OCI-LY1 (cell line): ENCODE results near the gene AGRP.

Experiments
- H2AFZ ChIP-seq: fragments of 200-600 bp; sonication (generic), shearing (Covaris generic); 2 replicates; pipeline ENCODE4 v1.6.0; 2014; ENCODE audit warnings: antibody characterized with exemption, mild to moderate bottlenecking, low read length
- H3F3A ChIP-seq: fragments of 200-600 bp; sonication (generic), shearing (Covaris generic); 2 replicates; pipeline ENCODE4 v1.6.0; 2014; ENCODE audit warnings: mild to moderate bottlenecking, antibody characterized with exemption, low read length, moderate library complexity; ENCODE audit not compliant: insufficient read depth
- H3K27ac ChIP-seq: fragments of 200-600 bp; sonication (generic); 2 replicates; pipeline ENCODE4 v1.5.1; 2014; ENCODE audit warnings: low read length, mixed run types, mild to moderate bottlenecking, low read depth; ENCODE audit not compliant: poor library complexity, severe bottlenecking
- H3K27me3 ChIP-seq: fragments of 200-600 bp; sonication (generic); 2 replicates; pipeline ENCODE4 v1.6.0; 2014; ENCODE audit warnings: antibody characterized with exemption, mild to moderate bottlenecking, low read length, moderate library complexity; ENCODE audit not compliant: insufficient read depth
- H3K36me3 ChIP-seq: fragments of 200-600 bp; sonication (generic); 2 replicates; pipeline ENCODE4 v1.6.1; 2014; ENCODE audit warnings: mild to moderate bottlenecking, antibody characterized with exemption, low read length, moderate library complexity, mixed read lengths; ENCODE audit not compliant: insufficient read depth
- H3K4me1 ChIP-seq: fragments of 200-600 bp; sonication (generic); 2 replicates; pipeline ENCODE4 v1.5.1; 2014; ENCODE audit warnings: mild to moderate bottlenecking, low read length, moderate library complexity; ENCODE audit not compliant: insufficient read depth, severe bottlenecking
- H3K4me2 ChIP-seq: fragments of 200-600 bp; sonication (generic), shearing (Covaris generic); 2 replicates; pipeline ENCODE4 v1.6.1; 2014; ENCODE audit warnings: low read length
- H3K4me3 ChIP-seq: fragments of 200-600 bp; sonication (generic); 2 replicates; pipeline ENCODE4 v1.5.1; 2014; ENCODE audit warnings: low read length, low read depth, mild to moderate bottlenecking, mixed read lengths; ENCODE audit not compliant: poor library complexity, severe bottlenecking
- H3K79me2 ChIP-seq: fragments of 200-600 bp; shearing (Covaris generic); 2 replicates; pipeline ENCODE4 v1.6.1; 2016; ENCODE audit warnings: mixed run types, low read length, mixed read lengths; ENCODE audit not compliant: insufficient read depth
- H3K9ac ChIP-seq: fragments of 200-600 bp; sonication (generic), shearing (Covaris generic); 2 replicates; pipeline ENCODE4 v1.6.1; 2014; ENCODE audit warnings: mild to moderate bottlenecking, low read length, mixed read lengths
- H3K9me2 ChIP-seq: fragments of 200-600 bp; sonication (generic), shearing (Covaris generic); 2 replicates; pipeline ENCODE4 v1.6.1; 2014; ENCODE audit warnings: low read depth, mild to moderate bottlenecking, low read length, mixed read lengths
- H3K9me3 ChIP-seq: fragments of 200-600 bp; shearing (Covaris generic); 2 replicates; pipeline ENCODE4 v1.6.1; 2014; ENCODE audit warnings: low read length, mixed read lengths
- H4K20me1 ChIP-seq: fragments of 200-600 bp; sonication (generic), shearing (Covaris generic); 2 replicates; pipeline ENCODE4 v1.6.0; 2016; ENCODE audit warnings: mild to moderate bottlenecking, low read length; ENCODE audit not compliant: insufficient read depth
- EZH2 ChIP-seq: fragments of 200-600 bp; sonication (generic), shearing (Covaris generic); IDR thresholded peaks from 2 replicates; pipeline ENCODE4 v1.8.0; 2017; ENCODE audit warnings: borderline replicate concordance, mixed run types, mild to moderate bottlenecking, antibody characterized with exemption, low read length, moderate library complexity, mixed read lengths
- TF ChIP-seq, protein P1 (sequence below): fragments of 200-600 bp; sonication (generic), shearing (Covaris generic); IDR thresholded peaks from 2 replicates; pipeline ENCODE4 v1.5.1; 2017; ENCODE audit warnings: mild to moderate bottlenecking, antibody characterized with exemption, low read length, moderate library complexity, mixed read lengths

Gene AGRP

GRCh38 chr16:67468731-67469130 lies 14.6 kb downstream of the AGRP start:
- Histone ChIP-seq H3F3A (no peaks in the 10 kb centered on the region), H3K27ac (no peak overlapping the region), H3K4me1 (no peaks in the 10 kb centered on the region), H4K20me1 (no peaks in the 10 kb centered on the region; the same call in 1 of the 2 replicates), H3K36me3 (no peaks in the 10 kb centered on the region; the same call in 1 of the 2 replicates), H3K9me3 (no peaks in the 10 kb centered on the region), H3K9me2 (no peaks in the 10 kb centered on the region), H3K27me3 (no peaks in the 10 kb centered on the region), H3K4me3 (no peak overlapping the region), H3K4me2 (no peak overlapping the region), H3K9ac (no peak overlapping the region), H3K79me2 (peaks cover 46% of the 10 kb centered on the region), H2AFZ (no peak overlapping the region)
- no peak for TF ChIP-seq EZH2
- TF ChIP-seq, protein P1, sequence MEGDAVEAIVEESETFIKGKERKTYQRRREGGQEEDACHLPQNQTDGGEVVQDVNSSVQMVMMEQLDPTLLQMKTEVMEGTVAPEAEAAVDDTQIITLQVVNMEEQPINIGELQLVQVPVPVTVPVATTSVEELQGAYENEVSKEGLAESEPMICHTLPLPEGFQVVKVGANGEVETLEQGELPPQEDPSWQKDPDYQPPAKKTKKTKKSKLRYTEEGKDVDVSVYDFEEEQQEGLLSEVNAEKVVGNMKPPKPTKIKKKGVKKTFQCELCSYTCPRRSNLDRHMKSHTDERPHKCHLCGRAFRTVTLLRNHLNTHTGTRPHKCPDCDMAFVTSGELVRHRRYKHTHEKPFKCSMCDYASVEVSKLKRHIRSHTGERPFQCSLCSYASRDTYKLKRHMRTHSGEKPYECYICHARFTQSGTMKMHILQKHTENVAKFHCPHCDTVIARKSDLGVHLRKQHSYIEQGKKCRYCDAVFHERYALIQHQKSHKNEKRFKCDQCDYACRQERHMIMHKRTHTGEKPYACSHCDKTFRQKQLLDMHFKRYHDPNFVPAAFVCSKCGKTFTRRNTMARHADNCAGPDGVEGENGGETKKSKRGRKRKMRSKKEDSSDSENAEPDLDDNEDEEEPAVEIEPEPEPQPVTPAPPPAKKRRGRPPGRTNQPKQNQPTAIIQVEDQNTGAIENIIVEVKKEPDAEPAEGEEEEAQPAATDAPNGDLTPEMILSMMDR: no peak

GRCh38 chr16:67466581-67466980 lies 16.8 kb downstream of the AGRP start:
- H3K27me3 ChIP-seq: no peaks in the 10 kb centered on the region
- H3K27ac ChIP-seq: no peak overlapping the region
- no peaks in the 10 kb centered on the region for H3K9me3 ChIP-seq
- H3K4me1 ChIP-seq: no peaks in the 10 kb centered on the region
- no peaks in the 10 kb centered on the region for H3F3A ChIP-seq
- no peaks in the 10 kb centered on the region; the same call in 1 of the 2 replicates for H3K36me3 ChIP-seq
- no peak overlapping the region for H3K4me3 ChIP-seq
- H3K4me2 ChIP-seq: no peak overlapping the region
- no peak overlapping the region for H3K9ac ChIP-seq
- H2AFZ ChIP-seq: no peak overlapping the region
- no peaks in the 10 kb centered on the region for H3K9me2 ChIP-seq
- H4K20me1 ChIP-seq: no peaks in the 10 kb centered on the region; the same call in 1 of the 2 replicates
- H3K79me2 ChIP-seq: peaks cover 32% of the 10 kb centered on the region
- TF ChIP-seq EZH2: no peak
- TF ChIP-seq, protein P1: no peak

- H3K9ac ChIP-seq: no peak overlapping the region
- peaks cover 12% of the 10 kb centered on the region for H3K79me2 ChIP-seq
- H4K20me1 ChIP-seq: no peaks in the 10 kb centered on the region; the same call in 1 of the 2 replicates
Measured at GRCh38 chr16:67464565-67464964, 18.8 kb downstream of the AGRP start.

More at GRCh38 chr16:67464565-67464964, 18.8 kb downstream of the AGRP start:
- Histone ChIP-seq H3K4me1 (no peaks in the 10 kb centered on the region), H2AFZ (no peak overlapping the region), H3K27me3 (no peaks in the 10 kb centered on the region), H3K4me2 (no peak overlapping the region), H3K27ac (no peak overlapping the region), H3K9me3 (no peaks in the 10 kb centered on the region), H3K36me3 (no peaks in the 10 kb centered on the region; the same call in 1 of the 2 replicates), H3K4me3 (no peak overlapping the region), H3K9me2 (no peaks in the 10 kb centered on the region), H3F3A (no peaks in the 10 kb centered on the region)
- TF ChIP-seq, protein P1: no peak
- no peak for TF ChIP-seq EZH2
